K562 (cell line): ENCODE measurements around the gene IL12RB2. TPM values are rescaled to one million over a fixed set of nuclear protein-coding genes. Genes with fewer than 3 reads are reported as not detected.

Experiments
- ATAC-seq: fragments of 200-7000 bp; cut with Tn5 transposase; 3 replicates; pipeline ENCODE4 v1.9.1; 2020; ENCODE audit warnings: moderate library complexity
- BruUV-seq: library from RNA; stranded (reverse); fragments of 400-500 nt; replicated peaks from 2 replicates; lab custom pipeline; 2021; lab: Mats Ljungman, UMichigan
- CTCF ChIA-PET: fragments of 300-600 bp; formaldehyde crosslinking; extraction: SDS; loops from one replicate; lab custom pipeline; 2021; ENCODE audit warnings: low intra/inter-chr PET ratio; lab: Yijun Ruan, JAX
- POLR2A ChIA-PET: fragments of 300-600, 350-650 bp; sonication (Branson Sonifier 250); formaldehyde crosslinking; extraction: SDS; loops from one replicate; lab custom pipeline; 2021; ENCODE audit warnings: antibody characterized with exemption, inconsistent platforms; lab: Yijun Ruan, JAX
- DNase-seq, 4 experiments: peaks; one replicate each; pipeline versions ENCODE4 v3.0.0 to v3.0.0-alpha.2; 2011 to 2018; ENCODE audit warnings: low spot score in 3 of 4, mixed read lengths in 3 of 4; ENCODE audit errors: extremely low read depth in 1 of 4
- FAIRE-seq: peaks from 2 replicates; lab custom pipeline; 2011; peaks lifted over from hg19 to GRCh38; lab: Jason Lieb, UNC
- H2AFZ ChIP-seq: 2 replicates; pipeline ENCODE4 v1.6.0; 2011; ENCODE audit warnings: low read depth, low read length, control low read depth, inconsistent platforms
- H3K27ac ChIP-seq: fragments of 200-600 bp; 3 replicates; pipeline ENCODE4 v1.8.0; 2011; ENCODE audit warnings: low read depth, mild to moderate bottlenecking, control low read depth, inconsistent platforms, low read length, moderate library complexity, mixed read lengths; ENCODE audit errors: extremely low read depth
- H3K27me3 ChIP-seq, 2 experiments: fragments of 300-600 bp in 1 of 2; 2 replicates in 1 of 2; 3 replicates in 1 of 2; pipeline versions ENCODE4 v1.6.0 to v1.8.0; 2011; ENCODE audit warnings: inconsistent platforms in 2 of 2, low read length in 2 of 2, mild to moderate bottlenecking in 1 of 2, mixed read lengths in 1 of 2, moderate library complexity in 1 of 2; ENCODE audit not compliant: control insufficient read depth in 2 of 2, insufficient read depth in 2 of 2
- H3K36me3 ChIP-seq: fragments of 300-600 bp; 3 replicates; pipeline ENCODE4 v1.8.0; 2011; ENCODE audit warnings: mild to moderate bottlenecking, low read length, inconsistent platforms; ENCODE audit not compliant: control insufficient read depth, insufficient read depth
- H3K4me1 ChIP-seq, 2 experiments: fragments of 200-600 bp in 1 of 2; replicated peaks in 1 of 2; 2 replicates in 1 of 2; 3 replicates in 1 of 2; pipeline versions ENCODE4 v1.5.1 to v1.8.0; 2011; ENCODE audit warnings: inconsistent platforms in 2 of 2, low read length in 2 of 2, mild to moderate bottlenecking in 1 of 2, mixed read lengths in 1 of 2, moderate library complexity in 1 of 2; ENCODE audit not compliant: control insufficient read depth in 2 of 2, insufficient read depth in 2 of 2
- H3K4me2 ChIP-seq: 2 replicates; pipeline ENCODE4 v1.6.1; 2011; ENCODE audit warnings: low read length, control low read depth, inconsistent platforms, mixed read lengths; ENCODE audit not compliant: insufficient read depth
- H3K4me3 ChIP-seq: fragments of 200-600 bp; sonication (generic), shearing (Covaris generic); 2 replicates; pipeline ENCODE4 v1.5.1; 2016; ENCODE audit warnings: control low read depth, inconsistent platforms
- H3K79me2 ChIP-seq: fragments of 200-600 bp; 3 replicates; pipeline ENCODE4 v1.8.0; 2011; ENCODE audit warnings: low read length, inconsistent platforms; ENCODE audit not compliant: control insufficient read depth, insufficient read depth
- H3K9ac ChIP-seq, 2 experiments: 2 replicates each; pipeline versions ENCODE4 v1.6.0 to v1.6.1; 2011; ENCODE audit warnings: low read depth in 2 of 2, low read length in 2 of 2, control low read depth in 1 of 2, inconsistent platforms in 1 of 2, mild to moderate bottlenecking in 1 of 2, mixed read lengths in 1 of 2; ENCODE audit not compliant: insufficient read depth in 1 of 2
- H3K9me1 ChIP-seq: one replicate; pipeline ENCODE4 v1.6.0; 2011; ENCODE audit warnings: inconsistent platforms, mild to moderate bottlenecking, low read length, moderate library complexity; ENCODE audit not compliant: control insufficient read depth, insufficient read depth
- H3K9me3 ChIP-seq: replicated peaks from 2 replicates; pipeline ENCODE4 v1.5.1; 2011; ENCODE audit warnings: low read depth, low read length, inconsistent platforms; ENCODE audit not compliant: control insufficient read depth, insufficient read depth
- H4K20me1 ChIP-seq: replicated peaks from 2 replicates; pipeline ENCODE4 v1.6.1; 2011; ENCODE audit warnings: low read length, inconsistent platforms, mixed read lengths; ENCODE audit not compliant: control insufficient read depth, insufficient read depth
- BRCA1 ChIP-seq, 2 experiments: fragments of 450-650 bp in 1 of 2; sonication (generic) in 1 of 2; formaldehyde crosslinking in 1 of 2; IDR thresholded peaks; 2 replicates each; pipeline versions ENCODE4 v1.5.0 to v1.6.1; 2017 to 2020; ENCODE audit warnings: mild to moderate bottlenecking in 1 of 2, missing genetic modification reagents in 1 of 2
- CBFB ChIP-seq: sonication (generic); formaldehyde crosslinking; IDR thresholded peaks from 2 replicates; pipeline ENCODE4 v1.4.0; 2020; ENCODE audit warnings: mild to moderate bottlenecking, missing genetic modification reagents
- CCAR2 ChIP-seq: fragments of 200-400 bp; formaldehyde crosslinking; IDR thresholded peaks from 2 replicates; pipeline ENCODE4 v1.6.1; 2017; ENCODE audit warnings: mild to moderate bottlenecking, low read depth, low read length
- EP400 ChIP-seq: fragments of 450-650 bp; IDR thresholded peaks from 2 replicates; pipeline ENCODE4 v1.6.1; 2017; ENCODE audit warnings: antibody characterized with exemption, mild to moderate bottlenecking, moderate library complexity
- HMGXB4 ChIP-seq: sonication (generic); formaldehyde crosslinking; IDR thresholded peaks from 2 replicates; pipeline ENCODE4 v1.8.1; 2023; ENCODE audit warnings: mild to moderate bottlenecking, missing genetic modification reagents
- HOXB6 ChIP-seq: fragments of 250-450 bp; sonication (Bioruptor Pico); IDR thresholded peaks from 2 replicates; pipeline ENCODE4 v1.5.1; 2022; ENCODE audit warnings: mild to moderate bottlenecking, borderline replicate concordance
- MAZ ChIP-seq, 2 experiments: fragments of 450-650 bp in 1 of 2; sonication (generic) in 1 of 2; formaldehyde crosslinking; IDR thresholded peaks in 1 of 2; conservative IDR thresholded peaks in 1 of 2; 2 replicates each; pipeline versions ENCODE4 v1.4.0 to v1.5.0; 2020; ENCODE audit warnings: mild to moderate bottlenecking in 1 of 2, missing genetic modification reagents in 1 of 2
- NCOR1 ChIP-seq: fragments of 450-650 bp; IDR thresholded peaks from 2 replicates; pipeline ENCODE4 v1.6.1; 2016; ENCODE audit warnings: mild to moderate bottlenecking, moderate library complexity
- POLR3G ChIP-seq: IDR thresholded peaks from 2 replicates; pipeline ENCODE4 v1.6.1; 2011; ENCODE audit not compliant: insufficient read length, insufficient replicate concordance; ENCODE audit errors: extremely low read depth
- PTBP1 ChIP-seq: fragments of 200-400 bp; formaldehyde crosslinking; IDR thresholded peaks from 2 replicates; pipeline ENCODE4 v1.6.1; 2017; ENCODE audit warnings: low read depth, low read length
- STAT5A ChIP-seq: IDR thresholded peaks from 2 replicates; pipeline ENCODE4 v1.6.1; 2012; ENCODE audit warnings: low read length, inconsistent platforms, borderline replicate concordance
- ZNF347 ChIP-seq: fragments of 450-650 bp; formaldehyde crosslinking; IDR thresholded peaks from 2 replicates; pipeline ENCODE4 v1.4.0; 2020; ENCODE audit warnings: low read depth, mild to moderate bottlenecking, moderate library complexity
- ZNF592 ChIP-seq: fragments of 450-650 bp; IDR thresholded peaks from 2 replicates; pipeline ENCODE4 v1.6.1; 2017; ENCODE audit warnings: antibody characterized with exemption, mild to moderate bottlenecking
- ZNF696 ChIP-seq: fragments of 250-450 bp; sonication (Bioruptor Pico); conservative IDR thresholded peaks from 2 replicates; pipeline ENCODE4 v1.4.0; 2020; ENCODE audit warnings: mild to moderate bottlenecking, moderate library complexity
- WGBS: fragments of 100-300 bp; shearing (Covaris generic); methylation state at CpG from one replicate; pipeline ENCODE4 v1.1.6; 2016; ENCODE audit warnings: low coverage, mixed read lengths; ENCODE audit not compliant: insufficient coverage; ENCODE audit errors: missing lambda C conversion rate; 5-methylcytosine and 5-hydroxymethylcytosine counted together
- in situ Hi-C: fragments of 300-500 bp; cut with MboI; formaldehyde crosslinking; loops from 4 replicates; pipeline ENCODE4 v1.15.0; 2018; ENCODE audit warnings: inconsistent platforms, mixed read lengths
- intact Hi-C: fragments of 100-400 bp; cut with micrococcal nuclease; formaldehyde crosslinking; loops from 2 replicates; pipeline ENCODE4 v1.14.2; 2022
- polyA plus RNA-seq, 8 experiments: library from polyadenylated mRNA; depleted of rRNA in 4 of 8; stranded (reverse) in 5 of 8; unstranded in 3 of 8; fragments of >200 nt; fragmentation: Nextera tagmentation in 2 of 8; fragmentation: Illumina TruSeq in 1 of 8; extraction: Ambion mirVana in 2 of 8; extraction: Trizol in 1 of 8; gene quantifications; 2 replicates each; pipeline versions ENCODE4 v1.2.1 to v1.2.3, GENCODE V29; 2011 to 2014; ENCODE audit warnings: inconsistent platforms in 1 of 8, missing spikeins in 1 of 8
- total RNA-seq, 7 experiments: library from RNA; depleted of rRNA in 6 of 7; stranded (reverse); fragments of >200 nt in 6 of 7; fragmentation: Illumina TruSeq in 2 of 7; extraction: Trizol in 2 of 7; gene quantifications; 2 replicates each; pipeline versions ENCODE4 v1.2.1 to v1.2.3, GENCODE V29; 2011 to 2021; ENCODE audit warnings: low replicate concordance in 1 of 7

Gene IL12RB2
- total and polyA plus RNA-seq, 9 of the 15 experiments (the other 6 are each of a cell fraction or from before 2014, with no cell fraction given): 0.39 to 3.3 (median 1.9) TPM

GRCh38 chr1:67264899-67265298, 42.8 kb upstream of the IL12RB2 start (continued):
- TF ChIP-seq NCOR1: no peak
- TF ChIP-seq STAT5A: no peak

GRCh38 chr1:67269061-67269460, 38.6 kb upstream of the IL12RB2 start:
- ATAC-seq (no peak), DNase-seq (no peak), FAIRE-seq (no peak)
- H3K9me1 ChIP-seq: no peaks in the 10 kb centered on the region
- H4K20me1 ChIP-seq: no peaks in the 10 kb centered on the region
- H3K36me3 ChIP-seq: no peaks in the 10 kb centered on the region
- no peak overlapping the region for H3K9ac ChIP-seq
- no peak overlapping the region for H3K4me3 ChIP-seq
- no TSS peak for BruUV-seq
- H3K4me2 ChIP-seq: no peak overlapping the region
- peaks cover 2% of the 10 kb centered on the region; the same call in 1 of the 2 replicates for H3K9me3 ChIP-seq
- H3K27me3 ChIP-seq: no peaks in the 10 kb centered on the region
- WGBS: 36% methylated on average over 3 of the region's 3 CpGs
- no peaks in the 10 kb centered on the region for H3K4me1 ChIP-seq
- intact Hi-C loops (no loop called here), in situ Hi-C loops (no loop called here)
- POLR2A ChIA-PET: interaction anchor here (0.6 kb wide), 1 partner anchor 50 kb away, joined by 3 read pairs; no protein-coding TSS in a partner anchor
- H3K79me2 ChIP-seq: no peaks in the 10 kb centered on the region
- H2AFZ ChIP-seq: no peak overlapping the region
- TF ChIP-seq ZNF592 (no peak), EP400 (no peak), MAZ (CRISPR knock-in tag; conservative IDR thresholded peaks at IDR 0.05 in 1 of 2, IDR thresholded peaks at IDR 0.05 in 1 of 2) (no peak), HOXB6 (CRISPR knock-in tag) (no peak), ZNF347 (CRISPR knock-in tag) (no peak), HMGXB4 (CRISPR knock-in tag) (no peak), CCAR2 (no peak), BRCA1 (IDR thresholded peaks at IDR 0.05) (no peak), BRCA1 (CRISPR knock-in tag; IDR thresholded peaks at IDR 0.05) (no peak), ZNF696 (CRISPR knock-in tag) (no peak), PTBP1 (no peak), POLR3G (no peak), CBFB (CRISPR knock-in tag) (no peak)
- CTCF ChIA-PET: no interaction called here
- no peak overlapping the region for H3K27ac ChIP-seq
